Endothelial cell of umbilical vein (primary cell): ENCODE measurements around the gene ATP8A2. TPM values are rescaled to one million over a fixed set of nuclear protein-coding genes. Genes with fewer than 3 reads are reported as not detected.

ENCODE experiments used
- BruUV-seq: library from RNA; stranded (reverse); fragments of 400-500 nt; replicated peaks from 2 replicates; lab custom pipeline; 2021; lab: Mats Ljungman, UMichigan
- CTCF ChIA-PET: fragments of 300-600, 350-600 bp; sonication (Branson Sonifier 250); formaldehyde crosslinking; loops from one replicate; lab custom pipeline; 2021; ENCODE audit warnings: antibody characterized with exemption, inconsistent platforms; lab: Charles Lee
- POLR2A ChIA-PET: fragments of 300-600, 350-600 bp; sonication (Branson Sonifier 250); formaldehyde crosslinking; loops from one replicate; lab custom pipeline; 2021; ENCODE audit warnings: antibody characterized with exemption, inconsistent platforms; lab: Charles Lee
- DNase-seq: peaks from one replicate; pipeline ENCODE4 v3.0.0-alpha.2; 2011; ENCODE audit warnings: low read depth, low spot score
- FAIRE-seq: peaks from 2 replicates; lab custom pipeline; 2011; peaks lifted over from hg19 to GRCh38; lab: Jason Lieb, UNC
- H2AFZ ChIP-seq: 2 replicates; pipeline ENCODE4 v1.6.0; 2012; ENCODE audit warnings: low read depth, low read length, control low read depth, inconsistent platforms
- H3K27ac ChIP-seq: 2 replicates; pipeline ENCODE4 v1.5.1; 2011; ENCODE audit warnings: low read depth, mild to moderate bottlenecking, control low read depth, low read length, moderate library complexity; ENCODE audit not compliant: insufficient read depth
- H3K27me3 ChIP-seq, 2 experiments: 2 replicates each; pipeline versions ENCODE4 v1.6.0 to v1.6.1; 2011; ENCODE audit warnings: low read length in 2 of 2, mixed read lengths in 1 of 2; ENCODE audit not compliant: control insufficient read depth in 2 of 2, insufficient read depth in 2 of 2
- H3K36me3 ChIP-seq, 2 experiments: 2 replicates in 1 of 2; 3 replicates in 1 of 2; pipeline ENCODE4 v1.5.1; 2011; ENCODE audit warnings: low read length in 2 of 2, mild to moderate bottlenecking in 1 of 2, moderate library complexity in 1 of 2; ENCODE audit not compliant: control insufficient read depth in 2 of 2, insufficient read depth in 2 of 2; ENCODE audit errors: extremely low read depth in 1 of 2
- H3K4me1 ChIP-seq: 3 replicates; pipeline ENCODE4 v1.5.1; 2011; ENCODE audit warnings: mild to moderate bottlenecking, low read length; ENCODE audit not compliant: control insufficient read depth, insufficient read depth; ENCODE audit errors: extremely low read depth
- H3K4me2 ChIP-seq: 2 replicates; pipeline ENCODE4 v1.6.1; 2011; ENCODE audit warnings: low read length, control low read depth, mixed read lengths; ENCODE audit not compliant: insufficient read depth
- H3K4me3 ChIP-seq, 3 experiments: fragments of 200-600 bp in 1 of 3; sonication (generic), shearing (Covaris generic) in 1 of 3; replicated peaks in 1 of 3; 2 replicates each; pipeline ENCODE4 v1.5.1; 2011 to 2016; ENCODE audit warnings: control low read depth in 3 of 3, low read length in 3 of 3, mild to moderate bottlenecking in 2 of 3, inconsistent platforms in 1 of 3, low read depth in 1 of 3, moderate library complexity in 1 of 3; ENCODE audit not compliant: insufficient read depth in 1 of 3
- H3K79me2 ChIP-seq: 2 replicates; pipeline ENCODE4 v1.6.0; 2012; ENCODE audit warnings: low read length, inconsistent platforms; ENCODE audit not compliant: control insufficient read depth, insufficient read depth
- H3K9ac ChIP-seq: replicated peaks from 2 replicates; pipeline ENCODE3; 2011; ENCODE audit warnings: low read length, control low read depth; ENCODE audit not compliant: insufficient read depth; ENCODE audit errors: extremely low read depth
- H3K9me1 ChIP-seq: replicated peaks from 3 replicates; pipeline ENCODE4 v1.6.0; 2011; ENCODE audit warnings: mild to moderate bottlenecking, low read length; ENCODE audit not compliant: control insufficient read depth, insufficient read depth; ENCODE audit errors: extremely low read depth
- H3K9me3 ChIP-seq: replicated peaks from 2 replicates; pipeline ENCODE4 v1.5.1; 2012; ENCODE audit warnings: low read length, inconsistent platforms; ENCODE audit not compliant: control insufficient read depth, insufficient read depth
- H4K20me1 ChIP-seq: replicated peaks from 2 replicates; pipeline ENCODE3; 2011; ENCODE audit warnings: mild to moderate bottlenecking, low read length; ENCODE audit not compliant: control insufficient read depth, insufficient read depth; ENCODE audit errors: extremely low read depth
- EZH2 ChIP-seq: IDR thresholded peaks from 2 replicates; pipeline ENCODE4 v1.6.1; 2012; ENCODE audit warnings: borderline replicate concordance, low read depth, mild to moderate bottlenecking, moderate library complexity, low read length, inconsistent platforms; ENCODE audit not compliant: severe bottlenecking
- FOS ChIP-seq: IDR thresholded peaks from 2 replicates; pipeline ENCODE4 v1.6.1; 2011; ENCODE audit warnings: mild to moderate bottlenecking, low read length, moderate library complexity, borderline replicate concordance; ENCODE audit not compliant: insufficient read depth
- GATA2 ChIP-seq: IDR thresholded peaks from 2 replicates; pipeline ENCODE4 v1.7.0; 2011; ENCODE audit warnings: low read depth, mild to moderate bottlenecking, moderate library complexity, mixed read lengths, low read length; ENCODE audit not compliant: insufficient read length, insufficient read depth
- JUN ChIP-seq: IDR thresholded peaks from 2 replicates; pipeline ENCODE4 v1.6.1; 2011; ENCODE audit warnings: borderline replicate concordance, low read depth; ENCODE audit not compliant: insufficient read length, insufficient read depth
- MYC ChIP-seq: IDR thresholded peaks from one replicate; pipeline ENCODE4 v1.6.1; 2011; ENCODE audit warnings: mild to moderate bottlenecking, low read depth, low read length
- POLR2A ChIP-seq: IDR thresholded peaks from 2 replicates; pipeline ENCODE4 v1.6.1; 2012; ENCODE audit warnings: low read depth, mild to moderate bottlenecking, control low read depth, low read length
- POLR2AphosphoS5 ChIP-seq: IDR thresholded peaks from 2 replicates; pipeline ENCODE4 v1.6.1; 2012; ENCODE audit warnings: low read depth, mild to moderate bottlenecking, control low read depth, low read length, moderate library complexity; ENCODE audit not compliant: insufficient read depth
- dilution Hi-C: fragments of 300-500 bp; cut with MboI; formaldehyde crosslinking; loops from one replicate; pipeline ENCODE4 v1.15.0; 2019; ENCODE audit warnings: low sequenced_read_pairs; ENCODE audit not compliant: extremely low pct_ligation_motif_present
- intact Hi-C: fragments of 100-400 bp; cut with micrococcal nuclease; formaldehyde crosslinking; loops from one replicate; pipeline ENCODE4 v1.10.0; 2022
- polyA plus RNA-seq, 4 experiments: library from polyadenylated mRNA; depleted of rRNA in 3 of 4; stranded (reverse) in 3 of 4; unstranded in 1 of 4; fragments of >200 nt; gene quantifications; 2 replicates each; pipeline versions ENCODE4 v1.2.1 to v1.2.3, GENCODE V29; 2011 to 2012; ENCODE audit warnings: missing spikeins in 1 of 4
- total RNA-seq: library from RNA; stranded (reverse); gene quantifications from 2 replicates; pipeline ENCODE4 v1.2.3, GENCODE V29; 2021
- TF ChIP-seq, protein P1 (sequence below): IDR thresholded peaks from 2 replicates; pipeline ENCODE4 v1.6.1; 2011; ENCODE audit not compliant: insufficient read depth, insufficient read length
- TF ChIP-seq, protein P2 (sequence below), 2 donors: IDR thresholded peaks; 1 replicate in 1 of 2; 2 replicates in 1 of 2; pipeline ENCODE4 v1.5.1; 2011; ENCODE audit warnings: low read length in 2 of 2, mild to moderate bottlenecking in 2 of 2, moderate library complexity in 2 of 2, control low read depth in 1 of 2, inconsistent platforms in 1 of 2, low read depth in 1 of 2; ENCODE audit not compliant: insufficient read depth in 1 of 2; ENCODE audit errors: extremely low read depth in 1 of 2

ATP8A2 gene
- total and polyA plus RNA-seq, 2 donors (not counting 3 experiments of a cell fraction or from before 2014, with no cell fraction given) = 0.11 to 0.49 TPM

GRCh38 chr13:25776722-25777121 is 404.9 kb downstream of the ATP8A2 start:
- Histone ChIP-seq H4K20me1 (no peaks in the 10 kb centered on the region), H3K36me3 (no peaks in the 10 kb centered on the region), H3K4me3 (no peak overlapping the region), H3K79me2 (no peaks in the 10 kb centered on the region), H3K4me2 (no peak overlapping the region), H2AFZ (no peak overlapping the region), H3K9me3 (no peaks in the 10 kb centered on the region), H3K27me3 (no peaks in the 10 kb centered on the region), H3K9me1 (no peaks in the 10 kb centered on the region), H3K4me1 (no peaks in the 10 kb centered on the region), H3K9ac (no peak overlapping the region), H3K27ac (no peak overlapping the region)
- dilution Hi-C loops (no loop called here), intact Hi-C loops (no loop called here)
- ChIA-PET POLR2A (no interaction called here), CTCF (no interaction called here)
- DNase-seq (no peak), FAIRE-seq (no peak)
- BruUV-seq = no TSS peak
- TF ChIP-seq FOS (no peak), MYC (no peak), JUN (no peak), EZH2 (no peak), POLR2AphosphoS5 (no peak), POLR2A (no peak), GATA2 (no peak)
- TF ChIP-seq, protein P1, sequence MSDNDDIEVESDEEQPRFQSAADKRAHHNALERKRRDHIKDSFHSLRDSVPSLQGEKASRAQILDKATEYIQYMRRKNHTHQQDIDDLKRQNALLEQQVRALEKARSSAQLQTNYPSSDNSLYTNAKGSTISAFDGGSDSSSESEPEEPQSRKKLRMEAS = no peak
- TF ChIP-seq, protein P2, sequence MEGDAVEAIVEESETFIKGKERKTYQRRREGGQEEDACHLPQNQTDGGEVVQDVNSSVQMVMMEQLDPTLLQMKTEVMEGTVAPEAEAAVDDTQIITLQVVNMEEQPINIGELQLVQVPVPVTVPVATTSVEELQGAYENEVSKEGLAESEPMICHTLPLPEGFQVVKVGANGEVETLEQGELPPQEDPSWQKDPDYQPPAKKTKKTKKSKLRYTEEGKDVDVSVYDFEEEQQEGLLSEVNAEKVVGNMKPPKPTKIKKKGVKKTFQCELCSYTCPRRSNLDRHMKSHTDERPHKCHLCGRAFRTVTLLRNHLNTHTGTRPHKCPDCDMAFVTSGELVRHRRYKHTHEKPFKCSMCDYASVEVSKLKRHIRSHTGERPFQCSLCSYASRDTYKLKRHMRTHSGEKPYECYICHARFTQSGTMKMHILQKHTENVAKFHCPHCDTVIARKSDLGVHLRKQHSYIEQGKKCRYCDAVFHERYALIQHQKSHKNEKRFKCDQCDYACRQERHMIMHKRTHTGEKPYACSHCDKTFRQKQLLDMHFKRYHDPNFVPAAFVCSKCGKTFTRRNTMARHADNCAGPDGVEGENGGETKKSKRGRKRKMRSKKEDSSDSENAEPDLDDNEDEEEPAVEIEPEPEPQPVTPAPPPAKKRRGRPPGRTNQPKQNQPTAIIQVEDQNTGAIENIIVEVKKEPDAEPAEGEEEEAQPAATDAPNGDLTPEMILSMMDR (IDR thresholded peaks at IDR 0.05; ENCODE audit: extremely low read depth in 1 of 2, insufficient read depth in 1 of 2, low read depth in 1 of 2, low read length in 2 of 2) = no peak
